Measurements from ENCODE around the gene FANCC.

DNA sequence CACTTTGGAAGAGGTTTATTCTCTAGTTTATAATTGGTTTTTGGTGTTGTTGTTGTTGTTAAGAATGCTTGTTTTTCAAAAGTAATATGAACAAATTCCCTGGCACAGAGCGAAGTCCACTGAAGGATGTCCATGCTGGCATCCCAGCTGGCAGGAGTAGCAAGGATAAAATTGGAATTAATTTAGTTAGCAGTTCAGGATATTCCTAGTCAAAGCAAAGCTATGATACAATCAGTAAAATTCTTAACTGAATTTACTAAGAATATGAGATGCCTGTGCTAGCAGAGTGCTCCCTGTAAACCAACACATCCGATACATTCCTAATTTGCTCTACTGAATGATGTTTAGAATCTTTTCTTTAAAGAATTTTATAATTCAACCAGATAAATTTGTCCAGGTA is 161.4 kb downstream of the FANCC start:
- no peak for TF ChIP-seq BHLHE40 (IDR thresholded peaks at IDR 0.05; ENCODE audit: borderline replicate concordance)
- TF ChIP-seq FOXK2 (IDR thresholded peaks at IDR 0.05), result no peak
- no peak for TF ChIP-seq SP1 (IDR thresholded peaks at IDR 0.05)
- TF ChIP-seq ZNF384 (IDR thresholded peaks at IDR 0.05), result no peak
- TF ChIP-seq ARNT (IDR thresholded peaks at IDR 0.05), result no peak
- no peak for TF ChIP-seq HDGF (IDR thresholded peaks at IDR 0.05; ENCODE audit: borderline replicate concordance)
- TF ChIP-seq, protein P1, sequence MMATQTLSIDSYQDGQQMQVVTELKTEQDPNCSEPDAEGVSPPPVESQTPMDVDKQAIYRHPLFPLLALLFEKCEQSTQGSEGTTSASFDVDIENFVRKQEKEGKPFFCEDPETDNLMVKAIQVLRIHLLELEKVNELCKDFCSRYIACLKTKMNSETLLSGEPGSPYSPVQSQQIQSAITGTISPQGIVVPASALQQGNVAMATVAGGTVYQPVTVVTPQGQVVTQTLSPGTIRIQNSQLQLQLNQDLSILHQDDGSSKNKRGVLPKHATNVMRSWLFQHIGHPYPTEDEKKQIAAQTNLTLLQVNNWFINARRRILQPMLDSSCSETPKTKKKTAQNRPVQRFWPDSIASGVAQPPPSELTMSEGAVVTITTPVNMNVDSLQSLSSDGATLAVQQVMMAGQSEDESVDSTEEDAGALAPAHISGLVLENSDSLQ (IDR thresholded peaks at IDR 0.05), result no peak
- no peak for TF ChIP-seq L3MBTL2 (conservative IDR thresholded peaks at IDR 0.05)
- no peak for TF ChIP-seq SUZ12 (IDR thresholded peaks at IDR 0.05)
- TF ChIP-seq ELF4 (IDR thresholded peaks at IDR 0.05), result no peak
- no peak for TF ChIP-seq NFRKB (IDR thresholded peaks at IDR 0.05)
- no peak for TF ChIP-seq FOXM1 (IDR thresholded peaks at IDR 0.05; ENCODE audit: borderline replicate concordance)
- no peak for TF ChIP-seq TARDBP (IDR thresholded peaks at IDR 0.05)

Measured in HEK293T (cell line).